ENCODE measurements around the gene EVX1. TPM values are rescaled to one million over a fixed set of nuclear protein-coding genes. Genes with fewer than 3 reads are reported as not detected.
A peak's percentile ranks its signal among the peaks of the same experiment; 100 is the strongest.

The EVX1 gene
- total and polyA plus RNA-seq, 2 of the 8 experiments (the other 6 are each of a cell fraction or from before 2014, with no cell fraction given) = not detected

GRCh38 chr7:27245798-27246691, 3.4 kb downstream of the EVX1 start (continued):
- TF ChIP-seq CHD7 (IDR thresholded peaks at IDR 0.05; ENCODE audit: insufficient replicate concordance, low read length) (no peak), KDM1A (IDR thresholded peaks at IDR 0.05; ENCODE audit: borderline replicate concordance, low read length) (0 out of 2 replicates have a peak, but pooled peaks have one; percentile 12), CREB1 (IDR thresholded peaks at IDR 0.05) (peak; percentile 46; the same call in 1 of the 2 replicates), PHF8 (conservative IDR thresholded peaks at IDR 0.05; ENCODE audit: low read depth, low read length) (no peak), CBX8 (IDR thresholded peaks at IDR 0.05; ENCODE audit: borderline replicate concordance, low read depth, low read length) (no peak), SRF (IDR thresholded peaks at IDR 0.05; ENCODE audit: low read depth, low read length) (no peak), RAD21 (IDR thresholded peaks at IDR 0.05 in 1 of 2, conservative IDR thresholded peaks at IDR 0.05 in 1 of 2; ENCODE audit: low read depth in 2 of 2, low read length in 2 of 2) (peak in 1 of 2 experiments; percentile 3; a peak in 1 of 4 replicates), SUZ12 (IDR thresholded peaks at IDR 0.05; ENCODE audit: low read length) (peak; percentile 67)

Data from H1 (cell line).